COR-L47 (cell line): ENCODE measurements around the gene SETBP1.
A peak's percentile ranks its signal among the peaks of the same experiment; 100 is the strongest.

ENCODE experiments used
- DNase-seq: peaks from one replicate; lab custom pipeline; 2025; lab: John Stamatoyannopoulos, UW

SETBP1 gene

DNA sequence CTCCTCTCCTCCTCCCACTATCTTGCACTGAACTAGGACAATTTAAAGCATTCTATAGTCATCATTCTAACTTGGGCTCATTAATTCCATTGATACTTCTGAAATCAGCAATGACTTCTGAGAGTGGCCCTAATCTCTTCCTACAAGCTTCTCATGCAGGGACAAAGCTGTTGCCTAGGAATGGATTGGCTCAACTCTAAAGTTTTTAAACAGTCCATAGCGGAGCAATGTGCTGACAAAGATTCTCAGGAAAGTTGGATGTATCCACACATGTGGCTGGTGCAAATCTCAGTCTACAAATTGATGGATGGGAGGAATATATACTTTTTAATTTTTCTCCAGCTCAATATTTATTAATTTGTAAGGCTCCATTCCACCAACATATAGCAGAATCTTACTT lies 388.9 kb downstream of the SETBP1 start:
- no peak for DNase-seq

DNA sequence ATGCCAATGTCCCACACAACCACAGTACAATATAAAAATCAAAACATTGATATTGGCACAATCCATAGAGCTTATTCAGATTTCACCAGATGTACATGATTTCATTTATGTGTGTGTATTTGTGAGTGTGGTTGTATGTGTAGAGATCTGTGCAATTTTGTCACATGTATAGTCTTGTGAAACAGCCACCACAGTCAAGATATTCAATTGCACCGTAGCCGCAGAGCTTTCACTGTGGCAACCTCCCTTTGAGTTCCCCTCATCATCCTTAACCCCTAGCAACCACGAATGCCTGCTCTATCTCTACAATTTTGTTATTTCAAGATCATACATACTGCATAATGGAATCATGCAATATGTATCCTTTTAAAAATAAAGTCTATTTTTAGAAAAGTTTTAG lies 391.3 kb downstream of the SETBP1 start:
- no peak for DNase-seq

DNA sequence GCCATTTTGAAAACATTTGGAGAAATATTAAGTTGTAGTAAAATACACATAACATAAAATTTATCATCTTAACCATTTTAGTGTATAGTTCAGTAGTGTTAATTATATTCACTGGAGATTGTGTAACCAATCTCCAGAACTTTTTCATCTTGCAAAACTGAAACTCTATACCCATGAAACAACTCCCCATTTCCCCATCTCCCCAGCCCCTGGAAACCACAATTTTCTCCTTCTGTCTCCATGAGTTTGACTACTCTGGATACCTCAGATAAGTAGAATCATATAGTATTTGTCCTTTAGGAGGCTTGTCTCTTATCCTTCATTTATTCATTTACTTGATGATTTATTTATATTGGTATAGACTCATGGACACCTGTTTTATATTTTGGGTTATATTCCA lies 392.9 kb downstream of the SETBP1 start:
- DNase-seq, result no peak

DNA sequence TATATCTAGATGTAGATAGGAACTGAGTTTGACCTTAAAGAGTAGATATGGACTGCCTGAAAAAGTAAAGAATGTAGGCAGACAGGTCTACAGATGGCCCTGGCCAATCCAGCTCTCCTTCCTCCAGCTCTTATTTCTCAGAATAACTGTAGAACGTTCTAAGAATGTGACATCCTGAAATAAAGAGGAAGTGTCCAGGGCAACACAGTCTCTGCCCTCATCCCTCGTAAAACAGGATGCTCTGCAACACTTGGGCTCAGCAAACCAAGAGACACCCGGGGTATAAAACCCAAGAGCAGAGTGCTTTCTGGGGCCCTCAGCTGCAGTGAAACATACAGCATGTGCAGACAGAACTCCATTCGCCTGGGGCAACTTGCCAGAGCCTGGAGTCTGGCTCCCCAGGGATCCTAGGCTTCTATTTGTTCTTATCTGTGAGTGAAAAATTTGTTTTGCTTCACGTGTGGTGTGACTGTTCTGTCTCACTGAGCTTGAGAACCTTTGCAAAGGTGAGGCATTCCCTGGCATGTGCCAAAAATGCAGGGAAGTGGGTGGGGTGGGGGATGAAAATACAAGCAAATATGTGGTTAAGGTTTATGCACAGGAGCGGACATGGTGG lies 401.0 kb downstream of the SETBP1 start:
- peak; percentile 72 for DNase-seq

DNA sequence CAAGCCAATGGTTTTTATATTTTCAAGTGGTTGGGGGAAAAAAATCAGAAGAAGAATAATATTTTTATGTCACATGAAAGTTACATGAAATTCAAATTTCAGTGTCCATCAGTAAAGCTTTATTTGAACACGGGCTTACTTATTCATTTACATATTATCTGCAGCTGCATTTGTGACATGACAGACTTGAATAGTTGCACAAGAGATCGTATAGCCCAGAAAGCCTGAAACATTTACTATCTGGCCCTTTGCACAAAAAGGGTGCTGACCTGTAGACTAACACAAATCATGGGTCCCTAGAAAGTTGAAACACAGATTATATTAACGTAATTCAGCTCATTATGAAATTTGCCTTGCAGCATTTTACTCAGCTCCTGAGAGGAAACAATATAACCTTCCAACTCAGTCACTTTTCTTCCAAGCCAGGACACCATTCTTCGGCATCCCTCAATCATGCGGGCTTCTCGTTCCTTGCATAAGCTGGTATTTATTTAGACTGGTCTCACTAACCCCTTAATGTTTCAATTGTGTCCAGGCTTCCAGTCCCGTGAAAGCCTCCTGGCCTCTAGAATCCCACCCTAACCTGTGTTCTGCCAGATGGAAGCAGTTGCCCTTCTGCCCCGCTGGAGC lies 402.7 kb downstream of the SETBP1 start:
- DNase-seq, result no peak

DNA sequence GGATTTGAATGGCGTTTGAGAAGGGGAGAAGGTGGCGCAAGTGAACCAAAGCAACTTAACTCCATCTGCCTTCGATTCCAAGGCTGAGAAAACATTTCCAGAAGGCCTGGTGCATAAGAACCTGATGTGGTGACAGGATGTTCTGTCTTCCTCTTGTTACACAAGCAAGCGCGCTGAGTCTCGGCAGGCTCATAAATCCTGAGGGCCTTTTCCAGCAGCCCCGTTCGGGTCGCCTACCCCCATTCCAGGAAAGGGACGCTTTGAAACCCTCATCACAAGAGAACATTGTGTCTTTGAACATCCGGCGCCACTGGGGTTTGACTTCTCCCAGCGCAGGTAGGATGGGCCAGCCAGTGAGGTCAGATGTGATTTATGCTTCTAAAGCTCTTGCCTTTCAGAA lies 403.5 kb downstream of the SETBP1 start:
- no peak for DNase-seq

DNA sequence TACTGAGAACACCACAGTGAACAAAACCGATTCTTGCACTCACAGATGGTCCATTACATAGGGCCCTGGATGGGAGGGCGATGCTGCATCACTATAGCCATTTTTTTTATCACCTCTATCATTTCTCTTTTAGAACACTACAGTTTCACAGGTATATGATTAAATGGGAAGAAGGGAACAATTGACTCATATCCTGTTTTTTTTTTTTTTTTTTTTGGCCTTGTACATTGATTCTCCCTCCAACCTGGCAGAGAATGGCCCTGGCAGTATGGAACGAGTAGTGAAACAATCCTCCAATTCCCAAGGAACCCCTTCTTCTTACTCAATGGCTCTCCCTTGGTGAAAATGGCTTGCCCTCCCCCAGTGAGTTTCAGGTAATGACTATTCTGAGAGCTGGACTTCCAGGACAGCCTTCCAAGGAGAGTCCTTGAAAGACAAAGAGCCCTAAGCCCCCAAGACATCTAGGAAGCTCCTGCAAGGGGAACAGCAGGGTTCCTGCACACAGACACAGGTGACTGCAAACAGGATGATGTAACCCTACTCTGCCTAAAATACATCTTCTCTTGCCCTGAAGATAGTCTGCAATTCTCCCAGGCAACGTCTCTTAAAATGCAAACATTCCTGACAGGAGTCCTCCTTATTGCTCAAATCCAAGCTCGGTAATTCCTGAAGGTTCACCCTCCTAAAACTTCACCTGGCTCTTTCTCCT lies 405.4 kb downstream of the SETBP1 start:
- DNase-seq, result no peak

DNA sequence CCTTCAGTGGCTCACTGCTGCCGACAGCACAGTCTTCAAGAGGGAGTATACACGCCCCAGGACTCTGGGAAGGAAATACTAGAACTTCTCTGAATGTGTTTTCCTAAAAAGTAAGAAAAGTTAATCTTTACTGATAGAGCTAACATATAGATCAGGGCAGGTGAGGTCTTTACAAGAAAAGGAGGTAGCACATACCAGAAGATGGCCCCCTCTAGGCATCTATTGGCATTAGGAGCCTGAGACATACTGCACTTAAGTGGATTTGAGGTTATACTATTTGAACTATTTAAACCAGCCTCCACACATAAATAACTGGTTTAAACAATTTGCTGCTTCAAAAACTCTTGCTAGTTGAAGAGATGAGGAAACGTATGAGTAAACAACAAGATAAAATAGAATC lies 406.1 kb downstream of the SETBP1 start:
- DNase-seq, result no peak

DNA sequence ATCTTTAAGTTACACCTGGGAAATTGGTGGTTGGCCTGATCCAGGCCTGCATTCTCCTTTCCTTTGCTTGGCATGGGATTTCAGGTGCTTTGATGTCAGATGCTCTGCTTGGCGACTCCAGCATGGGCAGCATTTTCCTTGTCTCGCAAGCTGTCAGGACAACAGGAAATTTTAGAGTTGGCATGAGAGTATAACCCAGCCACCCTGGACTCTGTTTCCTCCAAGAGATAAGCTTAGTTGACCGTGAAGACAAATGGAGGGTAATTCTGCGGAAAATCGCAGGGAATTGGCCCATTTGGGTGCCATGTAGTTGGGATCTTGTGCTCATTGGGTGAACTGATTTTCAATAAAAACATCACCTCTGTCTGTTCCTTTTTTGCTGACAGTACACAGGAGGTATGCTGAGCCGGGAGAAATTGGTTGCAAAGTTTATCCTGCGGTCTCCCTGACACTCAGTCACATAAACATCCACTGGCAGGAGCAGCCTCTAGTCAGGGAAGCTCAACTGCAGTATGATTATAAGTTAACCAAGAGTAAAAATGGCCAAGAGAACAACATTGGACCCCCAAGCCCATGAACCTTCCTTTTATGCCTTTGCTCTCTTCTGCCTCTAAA lies 409.9 kb downstream of the SETBP1 start:
- DNase-seq, result no peak

DNA sequence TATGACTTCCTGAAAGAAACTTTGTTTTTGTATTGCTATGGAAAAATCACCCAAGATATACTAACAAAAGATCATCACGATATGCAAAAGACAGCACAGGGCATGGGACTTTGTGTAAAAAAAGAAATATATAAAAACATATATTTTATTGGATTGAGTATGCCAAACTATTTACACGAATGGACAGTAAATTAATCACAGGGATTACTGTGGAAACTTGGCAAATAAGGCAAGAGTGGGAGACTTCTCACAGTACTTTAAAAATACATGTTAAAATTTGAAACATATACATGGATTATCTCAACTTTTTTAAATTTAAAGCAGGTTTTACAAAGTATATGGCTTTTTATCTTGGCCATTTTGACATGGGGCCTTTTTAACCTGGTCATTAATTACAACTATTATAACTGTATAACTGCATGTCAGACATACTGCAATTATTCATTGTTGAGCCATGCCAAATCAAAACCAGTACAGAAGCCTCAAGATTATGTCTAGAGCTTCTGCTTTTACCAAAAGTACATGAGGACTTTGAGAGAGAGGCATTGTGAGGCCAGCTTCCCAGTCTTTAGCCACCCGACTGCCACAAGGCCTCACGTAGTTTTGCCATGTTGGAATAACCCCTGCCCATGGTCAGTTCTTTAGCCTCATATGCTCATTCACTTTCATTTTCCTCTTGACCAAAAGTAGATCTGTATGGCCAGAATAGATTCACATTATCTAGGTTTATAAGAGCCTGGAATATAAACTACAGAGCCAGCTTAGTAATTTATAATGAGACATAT lies 419.8 kb downstream of the SETBP1 start:
- no peak for DNase-seq

DNA sequence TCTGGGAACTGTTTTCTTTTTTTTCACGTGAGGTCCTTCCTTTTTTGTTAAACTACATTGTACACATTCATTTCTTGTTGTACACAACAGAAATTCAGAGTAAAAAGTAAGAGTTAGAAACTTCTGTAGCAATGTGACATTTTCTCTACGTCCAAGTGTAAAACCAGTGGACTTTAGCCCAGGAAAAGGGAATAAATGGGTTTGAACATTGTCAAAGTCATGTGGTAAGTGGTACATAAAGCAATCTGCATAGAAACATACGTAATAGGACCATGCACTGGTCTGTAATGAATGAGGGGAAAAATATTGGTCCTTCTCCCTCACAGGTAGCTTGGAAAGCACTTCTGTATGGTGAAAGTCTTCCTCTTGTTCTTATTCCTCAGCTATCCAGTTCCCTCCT lies 421.4 kb downstream of the SETBP1 start:
- DNase-seq, result no peak

DNA sequence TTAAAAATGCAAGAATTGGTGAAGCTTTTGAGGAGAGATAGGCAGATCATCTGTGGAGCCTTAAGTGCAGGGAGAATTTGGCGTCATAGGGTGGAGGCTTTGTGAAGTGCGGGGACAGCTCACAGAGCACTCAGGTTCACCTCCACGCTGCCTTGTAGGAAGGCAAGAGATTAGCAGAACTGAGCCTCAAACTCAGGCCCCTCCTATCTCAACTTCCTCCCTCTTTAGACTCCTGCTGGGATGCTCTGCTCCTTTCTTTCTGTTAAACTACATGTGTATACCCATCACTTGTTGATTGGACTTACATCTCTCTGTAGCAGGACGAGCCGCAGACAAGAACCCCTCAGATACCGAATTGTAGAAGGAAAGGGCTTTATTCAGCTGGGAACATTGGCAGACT lies 422.2 kb downstream of the SETBP1 start:
- DNase-seq, result no peak

DNA sequence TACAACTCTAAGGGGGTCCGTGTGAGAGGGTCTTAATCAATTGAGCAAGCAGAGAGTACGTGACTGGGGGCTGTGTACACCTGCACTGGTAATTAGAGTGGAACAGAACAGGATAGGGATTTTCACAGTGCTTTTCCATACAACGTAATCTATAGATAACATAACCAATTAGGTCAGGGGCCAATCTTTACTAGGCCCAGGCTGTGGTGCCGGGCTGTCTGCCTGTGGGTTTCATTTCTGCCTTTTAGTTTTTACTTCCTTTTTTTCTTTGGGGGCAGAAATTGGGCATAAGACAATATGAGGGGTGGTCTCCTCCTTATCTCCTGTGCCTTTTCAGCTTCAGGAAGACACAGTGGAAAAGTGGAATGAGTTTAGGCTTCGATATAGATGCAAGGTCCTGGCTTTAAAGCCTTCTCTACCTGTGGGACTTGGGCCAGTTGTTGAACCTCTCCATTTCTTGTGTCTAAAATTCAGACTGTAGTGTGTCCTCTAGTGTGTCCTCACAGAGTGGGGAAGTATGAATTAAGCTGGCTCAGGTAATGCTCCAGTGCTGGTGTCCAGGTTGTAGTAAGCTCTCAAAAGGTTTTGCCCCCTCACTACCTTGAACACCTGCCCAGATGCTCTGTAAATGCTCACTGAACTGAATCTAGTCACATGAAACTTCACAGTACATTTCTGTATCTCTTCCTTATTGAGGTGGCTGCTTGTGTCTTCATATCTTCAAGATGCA lies 422.8 kb downstream of the SETBP1 start:
- DNase-seq, result no peak

DNA sequence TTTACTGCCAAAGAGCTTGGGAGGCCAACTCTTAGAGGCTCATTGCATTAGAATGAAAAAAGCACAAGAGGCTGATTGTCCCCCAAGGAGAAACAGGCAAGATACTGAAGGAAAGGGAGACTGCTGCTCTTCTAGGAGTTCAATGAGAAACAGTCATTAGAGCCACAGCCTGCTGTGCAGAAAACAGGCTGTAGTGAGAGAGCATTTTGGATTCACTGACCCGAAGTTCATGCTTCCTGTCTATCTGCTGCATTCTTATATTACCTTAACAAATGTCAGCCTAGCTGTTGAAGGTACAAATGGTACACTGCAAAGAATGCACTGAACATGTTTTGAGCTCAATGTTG lies 423.3 kb downstream of the SETBP1 start:
- no peak for DNase-seq

DNA sequence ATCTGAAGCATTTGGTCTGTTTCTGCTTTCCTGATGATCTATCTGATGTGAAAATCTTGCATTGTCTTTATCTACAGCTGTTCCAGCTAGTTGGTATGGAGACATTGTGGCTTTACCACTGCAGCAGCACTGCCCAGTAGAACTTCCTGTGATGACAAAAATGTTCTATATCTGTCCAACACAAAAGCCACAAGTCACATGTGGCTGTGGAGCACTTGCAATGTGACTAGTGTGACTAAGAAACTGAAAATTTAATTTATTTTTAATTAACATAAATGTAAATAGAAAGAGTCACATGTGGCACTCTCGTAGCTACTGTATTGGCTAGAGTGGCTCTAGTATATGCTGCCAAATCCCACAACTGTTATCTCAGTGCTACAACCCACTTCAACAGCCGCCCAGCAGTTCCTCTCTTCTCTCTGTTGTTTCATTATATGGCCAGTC lies 425.7 kb downstream of the SETBP1 start:
- DNase-seq, result no peak

DNA sequence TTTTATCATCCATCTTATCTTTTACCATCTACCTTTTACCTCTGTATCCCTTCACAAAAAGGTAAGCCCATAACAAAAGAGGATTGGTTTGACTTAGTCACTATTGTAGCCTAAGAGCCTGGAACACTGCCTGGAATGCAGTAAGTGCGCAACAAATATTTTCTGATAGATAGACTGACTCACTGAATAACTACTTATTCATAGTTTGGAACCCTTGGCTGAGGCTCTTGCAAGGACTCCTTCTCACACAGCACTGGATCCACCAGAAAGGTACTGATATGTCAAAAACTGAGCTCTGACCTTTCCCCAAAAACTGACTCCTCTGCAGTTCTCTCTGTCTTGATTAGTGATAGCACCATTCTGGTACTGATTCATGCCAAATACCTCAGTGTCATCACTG lies 426.7 kb downstream of the SETBP1 start:
- no peak for DNase-seq

DNA sequence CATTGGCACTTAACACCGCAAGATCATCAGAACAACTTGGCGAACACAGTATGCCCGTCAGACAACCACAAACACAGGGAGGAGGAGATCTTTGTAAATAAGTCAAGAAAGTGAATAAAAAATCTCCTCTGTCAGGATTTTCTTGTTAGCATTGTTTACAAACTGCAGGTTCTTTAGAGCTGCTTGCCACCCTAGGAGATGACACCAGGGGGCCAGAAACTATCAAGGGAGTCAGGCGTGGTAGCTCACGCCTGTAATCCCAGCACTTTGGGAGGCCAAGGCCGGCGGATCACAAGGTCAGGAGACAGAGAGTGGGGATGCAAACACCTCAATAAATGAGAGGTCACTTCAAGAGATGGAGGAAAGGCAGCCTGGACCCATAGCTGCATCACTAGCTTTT lies 428.1 kb downstream of the SETBP1 start:
- no peak for DNase-seq

DNA sequence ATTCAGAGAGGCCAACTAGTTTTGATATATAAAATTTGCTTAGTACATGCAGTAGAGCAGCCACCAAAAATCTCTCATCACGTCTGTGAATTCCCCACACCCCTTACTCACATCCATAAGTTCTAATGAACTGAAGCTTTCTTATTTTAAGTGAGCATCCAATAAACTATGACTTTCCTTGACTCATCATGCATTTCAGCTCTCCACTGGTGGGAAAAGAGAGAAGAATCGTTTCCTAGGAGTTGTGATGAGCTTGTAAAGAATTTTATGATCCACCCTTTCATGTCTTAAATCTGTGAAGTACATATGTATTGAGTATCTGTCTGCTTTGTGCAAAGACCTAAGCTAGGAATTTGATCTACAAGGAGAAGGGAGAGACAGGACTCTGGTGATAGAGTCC lies 428.6 kb downstream of the SETBP1 start:
- no peak for DNase-seq

DNA sequence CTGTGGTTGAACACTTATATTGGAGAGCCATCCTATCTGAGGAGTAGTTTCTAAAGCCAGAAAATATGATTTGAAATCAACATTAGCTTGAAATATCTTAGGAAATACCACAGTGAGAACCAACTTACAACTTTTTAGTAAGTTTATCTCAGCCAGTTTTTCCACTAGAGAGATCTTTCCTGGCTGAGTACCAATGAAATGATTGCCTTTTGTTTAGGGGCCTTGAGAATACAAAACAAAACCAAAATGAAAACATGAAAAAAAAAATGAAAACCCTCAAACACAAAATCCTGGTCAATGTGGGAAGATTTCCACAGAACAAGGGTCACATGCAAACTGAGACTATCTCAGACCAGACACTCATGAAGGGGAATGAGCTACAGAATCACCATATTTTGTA lies 429.0 kb downstream of the SETBP1 start:
- DNase-seq, result no peak

DNA sequence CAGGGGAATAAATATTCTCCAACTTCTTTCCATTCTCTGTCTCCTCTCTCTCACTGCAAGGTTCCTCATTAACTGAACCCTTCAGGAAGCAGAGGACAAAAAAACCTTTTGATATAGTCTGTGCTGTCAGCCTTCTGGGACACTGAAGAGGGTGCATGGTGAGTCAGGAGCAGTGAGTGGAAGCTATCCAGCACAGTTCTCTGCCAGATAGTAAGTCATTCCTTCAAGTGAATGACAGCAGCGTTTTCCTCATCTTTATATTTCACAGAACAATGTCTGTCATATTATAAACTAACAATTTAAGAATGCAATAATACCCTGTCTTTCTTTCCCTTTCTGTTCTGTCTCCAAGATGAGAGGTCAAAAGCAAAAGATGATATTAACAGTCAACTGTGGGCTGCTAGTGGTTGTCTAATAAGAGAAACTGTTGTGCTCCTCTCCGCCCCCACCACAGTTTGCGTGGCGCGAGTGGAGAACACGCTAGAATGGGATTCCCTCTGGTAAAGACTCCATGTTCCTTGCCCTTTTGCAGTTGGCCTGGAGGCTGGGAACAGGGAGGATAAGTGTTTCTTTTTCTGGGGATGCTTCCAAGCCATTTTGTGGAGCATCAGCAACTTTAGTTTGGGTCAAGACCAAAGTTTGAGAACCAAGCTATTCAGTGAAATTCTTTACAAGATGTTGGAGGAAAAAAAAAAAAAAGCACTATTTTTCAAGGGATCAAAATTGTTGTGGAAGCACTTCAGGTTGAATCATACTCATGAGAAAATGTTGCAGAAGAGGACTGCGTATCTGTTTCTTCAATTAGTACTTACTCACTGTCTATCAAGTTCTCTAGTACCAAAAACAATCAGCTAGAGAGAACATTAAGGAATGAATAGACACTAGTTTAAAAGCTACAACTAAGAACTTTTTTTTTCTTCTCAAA lies 430.2 kb downstream of the SETBP1 start:
- no peak for DNase-seq

DNA sequence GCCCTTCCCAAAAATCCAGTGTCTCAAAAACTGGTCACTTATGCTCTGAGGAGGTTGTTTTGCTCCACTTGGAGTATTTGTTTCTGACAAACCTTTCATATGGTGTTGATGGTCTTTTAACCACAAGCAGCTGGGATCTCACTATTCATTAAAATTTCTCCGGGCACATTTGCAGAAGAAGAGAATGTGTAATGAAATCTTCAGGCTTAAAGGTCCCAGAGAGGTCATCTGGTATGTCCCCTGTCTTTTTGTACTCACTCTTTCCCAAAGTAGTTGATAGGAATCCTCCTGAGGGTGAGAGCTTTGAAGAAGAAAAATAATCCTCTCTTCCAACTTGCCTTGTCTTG lies 430.8 kb downstream of the SETBP1 start:
- DNase-seq, result no peak
